Measurements from ENCODE around the gene PRKG1. TPM values are rescaled to one million over a fixed set of nuclear protein-coding genes. Genes with fewer than 3 reads are reported as not detected.

The PRKG1 gene
- total and polyA plus RNA-seq, 2 of the 8 experiments (the other 6 are each of a cell fraction or from before 2014, with no cell fraction given) = 4.2 to 15.2 TPM

- TF ChIP-seq TCF12 (IDR thresholded peaks at IDR 0.05; ENCODE audit: low read depth, low read length) (no peak), TAF7 (optimal IDR thresholded peaks at IDR 0.05; ENCODE audit: borderline replicate concordance, low read depth, low read length) (no peak), EP300 (IDR thresholded peaks at IDR 0.05; ENCODE audit: borderline replicate concordance in 1 of 2, low read depth in 2 of 2, low read length in 2 of 2) (no peak)
Measured at GRCh38 chr10:51198170-51198569, 123.9 kb downstream of the PRKG1 start (continued).

Measured in H1 (cell line).